ENCODE results near the gene SRXN1.
A peak's percentile ranks its signal among the peaks of the same experiment; 100 is the strongest.

SRXN1 gene

DNA sequence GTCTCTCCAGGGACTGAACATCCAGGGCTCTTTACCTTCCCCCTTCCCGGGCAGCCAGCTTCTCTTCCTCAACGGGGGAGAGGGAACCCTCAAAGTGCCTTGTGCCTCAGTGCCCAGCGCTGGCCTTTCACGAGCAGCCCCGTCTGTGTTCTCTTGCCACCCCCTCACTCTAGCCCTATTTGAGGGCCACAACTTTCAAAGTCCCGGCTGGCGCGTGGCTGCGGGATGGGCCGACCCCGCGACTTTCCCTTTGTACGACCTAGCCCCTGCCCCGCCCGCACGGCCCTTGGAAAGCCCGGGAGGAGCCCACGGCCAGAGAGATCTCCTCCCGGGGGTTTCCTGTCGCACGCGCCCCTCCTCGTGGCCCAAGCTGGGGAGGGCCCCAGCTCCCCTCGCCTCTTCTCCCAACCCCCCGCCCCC is 22.0 kb upstream of the SRXN1 start:
- peak in 1 of 2 experiments; percentile 32 for DNase-seq

DNA sequence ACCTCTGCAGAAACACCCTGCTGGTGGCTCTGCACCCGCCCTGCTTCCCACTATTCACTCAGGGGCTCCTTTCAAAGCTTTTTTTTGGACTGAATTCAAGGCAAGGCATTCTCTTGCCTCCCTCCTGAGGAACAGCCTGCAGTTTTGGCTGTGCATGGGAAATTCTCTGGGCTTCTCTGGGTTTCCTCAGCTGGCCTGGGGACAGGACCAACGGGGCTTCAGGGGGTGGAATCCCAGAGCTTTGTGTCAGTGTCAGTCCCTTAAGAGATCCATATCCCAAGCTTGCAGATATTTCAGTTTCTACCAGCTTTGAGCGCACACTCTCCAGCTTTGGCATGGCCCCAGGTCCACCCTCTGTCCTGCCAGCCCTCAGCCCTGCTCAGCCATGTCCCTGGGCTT is 20.6 kb upstream of the SRXN1 start:
- no peak for DNase-seq

GRCh38 chr20:672963-673602 is 20.1 kb upstream of the SRXN1 start:
- DNase-seq, result no peak

DNA sequence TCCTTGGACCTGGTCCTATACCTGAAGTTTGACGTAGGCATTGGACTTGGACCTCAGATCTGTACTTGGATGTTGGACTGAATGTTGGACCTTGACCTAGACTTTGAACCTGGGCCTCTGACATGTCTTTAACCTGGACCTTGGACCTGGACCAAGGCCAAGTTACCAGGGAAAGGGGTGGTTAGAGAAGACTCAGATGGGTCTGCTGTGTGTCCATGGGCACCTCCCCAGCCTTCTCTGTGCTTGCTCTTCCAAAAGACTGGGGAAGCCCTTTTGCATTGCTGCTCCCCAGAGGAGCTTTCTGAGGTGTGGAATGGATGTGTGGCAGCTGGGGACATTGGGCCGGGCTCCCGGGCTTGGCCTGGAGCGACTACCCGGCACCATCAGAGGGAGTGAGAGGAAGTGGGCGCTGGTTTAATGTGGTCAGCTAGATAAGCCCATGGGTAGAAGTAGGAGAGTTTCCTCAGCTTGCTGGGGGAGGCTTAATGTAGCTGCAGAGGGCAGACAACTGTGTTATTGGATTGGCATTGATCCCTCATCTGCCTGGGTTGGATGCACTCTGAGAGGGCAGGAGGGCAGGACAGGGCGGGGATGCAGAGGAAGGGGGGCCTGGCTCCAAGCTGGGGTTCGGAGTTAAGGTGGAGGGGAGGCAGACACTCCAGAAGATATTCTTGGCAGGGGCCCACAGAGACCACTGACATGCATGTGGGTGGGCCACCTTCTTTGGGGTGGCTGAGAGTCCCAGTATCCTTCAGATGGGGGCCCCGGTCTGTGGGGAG is 18.4 kb upstream of the SRXN1 start:
- no peak for DNase-seq

- DNase-seq, result no peak
Measured at GRCh38 chr20:669573-669972, 16.6 kb upstream of the SRXN1 start.

DNA sequence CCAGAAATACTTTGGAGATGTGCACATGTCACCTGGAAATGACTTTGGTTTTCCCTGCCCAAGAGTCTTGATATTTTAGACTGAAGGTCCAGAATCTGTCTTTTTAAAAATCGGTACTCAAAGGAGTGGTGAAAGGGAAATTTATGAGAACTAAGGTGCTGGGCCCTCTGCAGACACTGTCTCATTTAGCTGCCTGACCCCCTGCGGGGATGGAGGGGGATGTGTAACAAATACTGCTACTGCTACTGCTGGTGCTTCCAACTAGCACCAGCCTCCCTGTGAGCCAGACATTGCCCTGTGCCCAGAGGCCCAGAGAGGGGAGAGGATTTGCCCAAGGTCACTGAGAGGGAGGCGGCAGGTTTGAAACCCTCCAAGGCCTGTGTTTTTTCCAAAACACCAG is 15.6 kb upstream of the SRXN1 start:
- no peak for DNase-seq

GRCh38 chr20:668050-668449 is 15.1 kb upstream of the SRXN1 start:
- DNase-seq, result no peak

- peak in 1 of 2 experiments; percentile 25 for DNase-seq
Measured at GRCh38 chr20:667351-668034, 14.5 kb upstream of the SRXN1 start.

DNA sequence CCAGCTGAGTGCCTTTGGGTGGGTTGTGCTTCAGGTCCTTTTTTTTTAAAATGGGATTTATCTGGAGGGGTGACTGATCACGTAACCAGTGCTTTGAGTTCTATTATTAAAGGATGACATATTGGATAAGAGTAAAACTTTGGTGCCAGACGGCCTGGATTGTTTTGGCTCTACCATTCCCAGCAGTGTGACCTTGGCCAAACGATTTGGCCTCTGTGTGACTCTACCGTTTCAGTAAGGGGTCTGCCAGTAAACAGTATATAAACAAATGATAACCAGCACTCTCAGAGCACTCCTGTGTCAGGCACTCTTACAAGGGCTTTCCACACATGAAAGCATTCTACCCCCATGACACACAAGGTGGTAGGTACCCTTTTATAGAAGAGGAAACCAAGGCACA is 13.9 kb upstream of the SRXN1 start:
- DNase-seq, result no peak

DNA sequence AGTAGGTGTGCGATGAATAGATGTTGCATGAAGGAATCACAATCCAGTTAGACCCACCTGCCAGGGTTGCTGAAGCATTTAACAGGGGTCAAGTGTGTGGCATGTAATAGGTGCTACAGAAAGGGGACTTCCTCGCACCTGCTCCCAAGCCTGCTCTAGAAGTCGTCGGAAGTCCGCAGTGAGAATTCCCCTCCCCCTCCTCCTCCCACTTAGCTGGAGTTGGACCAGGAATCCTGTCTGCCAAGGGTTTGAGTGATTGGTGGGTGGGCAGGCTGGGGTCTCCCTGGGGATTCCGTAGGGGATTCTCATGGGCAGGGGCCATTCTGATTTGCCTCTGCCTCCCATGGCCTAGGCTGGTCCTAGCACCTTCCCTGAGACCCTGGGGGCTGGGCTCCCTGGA is 12.3 kb upstream of the SRXN1 start:
- DNase-seq, result no peak

- DNase-seq, result no peak
Measured at GRCh38 chr20:664576-664975, 11.6 kb upstream of the SRXN1 start.

GRCh38 chr20:664151-664550 is 11.2 kb upstream of the SRXN1 start:
- no peak for DNase-seq

DNA sequence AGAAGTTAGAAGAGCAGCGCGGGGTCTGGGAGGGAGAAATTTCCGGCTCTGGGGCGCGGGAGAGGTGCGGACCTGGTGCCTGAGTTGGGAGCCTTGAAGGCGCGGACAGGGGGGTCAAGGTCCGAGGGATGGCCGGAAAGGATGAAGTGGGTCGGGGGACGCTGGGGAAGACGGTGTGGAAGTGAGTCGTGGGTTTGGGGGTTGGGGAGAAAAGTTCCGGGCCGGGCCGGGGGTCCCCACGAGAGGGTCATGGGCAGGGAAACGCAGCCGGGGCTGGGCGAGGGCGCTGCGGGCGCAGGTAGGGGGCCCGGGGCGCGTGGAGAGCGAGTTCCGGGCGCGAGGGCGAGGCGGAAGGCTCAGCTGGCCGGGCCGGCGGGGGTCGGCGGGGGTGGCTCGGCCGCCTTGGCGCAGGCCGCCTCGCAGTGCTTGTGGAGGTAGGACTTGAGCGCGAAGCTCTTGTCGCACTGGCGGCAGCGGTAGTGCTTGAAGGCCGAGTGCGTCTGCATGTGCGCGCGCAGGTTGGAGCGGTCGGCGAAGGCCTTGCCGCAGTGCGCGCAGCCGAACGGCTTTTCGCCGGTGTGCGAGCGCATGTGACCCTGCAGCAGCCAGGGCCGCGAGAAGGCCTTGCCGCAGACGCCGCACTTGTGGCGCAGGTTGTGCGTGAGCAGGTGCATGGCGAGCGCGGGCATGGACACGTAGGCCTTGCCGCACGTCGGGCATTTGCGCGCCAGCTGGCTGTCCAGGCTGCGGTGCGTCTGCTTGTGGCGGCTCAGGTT is 10.5 kb upstream of the SRXN1 start:
- DNase-seq, result peak in 1 of 2 experiments; percentile 36

DNA sequence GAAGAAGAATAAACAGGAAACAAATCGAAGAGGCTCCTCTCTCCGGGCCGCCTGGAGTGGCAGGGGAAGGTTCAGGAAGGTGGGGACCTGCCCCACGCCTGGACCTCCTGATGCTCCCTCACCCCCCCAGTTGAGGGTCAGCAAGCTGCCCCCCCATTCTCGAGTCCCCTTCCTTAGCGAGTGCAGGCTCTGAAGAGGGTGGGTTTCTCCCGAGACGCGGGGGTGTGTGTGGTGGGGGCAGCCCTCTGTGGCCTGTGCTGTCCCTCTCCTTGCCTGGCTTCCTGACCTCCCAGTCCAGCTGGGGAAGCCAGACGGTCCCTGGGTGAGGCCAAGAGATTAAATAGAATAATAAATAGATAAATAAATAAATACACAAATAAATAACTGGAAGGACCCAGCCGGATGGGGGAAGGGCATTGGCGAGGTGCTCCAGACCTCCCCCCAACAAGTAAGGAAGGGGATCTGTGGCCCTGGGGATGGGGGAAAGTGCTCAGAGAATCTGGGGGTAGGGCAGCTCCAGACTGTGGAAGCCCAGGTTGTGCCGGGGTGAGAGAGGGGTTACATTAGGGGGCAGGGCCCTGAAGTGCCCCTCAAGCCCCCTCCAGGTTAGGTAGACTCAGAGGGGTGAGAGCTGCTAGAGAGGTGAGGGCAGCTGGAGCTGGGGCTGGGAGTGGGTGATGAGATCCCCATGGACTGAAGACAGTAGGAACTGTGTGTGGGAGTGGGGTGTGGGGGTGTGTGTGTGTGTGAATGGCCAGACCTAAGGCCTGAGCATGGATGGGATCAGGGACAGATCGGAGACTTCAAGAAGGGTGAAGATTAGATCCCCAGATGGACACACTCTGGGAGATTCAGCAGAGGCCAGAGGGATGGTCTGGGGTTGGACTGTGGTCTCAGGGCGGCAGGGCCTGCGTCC is 9.5 kb upstream of the SRXN1 start:
- no peak for DNase-seq

GRCh38 chr20:661474-662270 is 8.7 kb upstream of the SRXN1 start:
- DNase-seq, result no peak

GRCh38 chr20:658731-659291 is 5.8 kb upstream of the SRXN1 start:
- DNase-seq, result no peak

- no peak for DNase-seq
Measured at GRCh38 chr20:658202-658601, 5.2 kb upstream of the SRXN1 start.

GRCh38 chr20:655726-656624 is 3.0 kb upstream of the SRXN1 start:
- no peak for DNase-seq

- no peak for DNase-seq
Measured at GRCh38 chr20:654417-654750, 1.4 kb upstream of the SRXN1 start.

All from NCI-H2081 (cell line).